ENCODE data around the gene ARHGEF25.

Gene ARHGEF25

GRCh38 chr12:57609781-57610553 is 1.3 kb upstream of the ARHGEF25 start:
- no peak overlapping the region for H3K4me3 ChIP-seq (replicated peaks; ENCODE audit: low read depth, low read length)
- no peak for DNase-seq (ENCODE audit: low read depth)
- no peak for TF ChIP-seq CTCF (IDR thresholded peaks at IDR 0.05; ENCODE audit: low read length, missing control alignments)

GRCh38 chr12:57610554-57611107 is 604 bp upstream of the ARHGEF25 start:
- peak overlapping the region; percentile 65 for H3K4me3 ChIP-seq (replicated peaks; ENCODE audit: low read depth, low read length)
- no peak for DNase-seq (ENCODE audit: low read depth)
- TF ChIP-seq CTCF (IDR thresholded peaks at IDR 0.05; ENCODE audit: low read length, missing control alignments) = no peak

- H3K4me3 ChIP-seq (replicated peaks; ENCODE audit: low read depth, low read length) = peak overlapping the region; percentile 65
- DNase-seq (ENCODE audit: low read depth) = no peak
- TF ChIP-seq CTCF (IDR thresholded peaks at IDR 0.05; ENCODE audit: low read length, missing control alignments) = no peak
Measured at GRCh38 chr12:57611827-57612710, 834 bp downstream of the ARHGEF25 start.

- TF ChIP-seq CTCF (IDR thresholded peaks at IDR 0.05; ENCODE audit: low read length, missing control alignments) = no peak
- no peak overlapping the region for H3K4me3 ChIP-seq (replicated peaks; ENCODE audit: low read depth, low read length)
Measured at GRCh38 chr12:57612711-57613426, 1.6 kb downstream of the ARHGEF25 start.

GRCh38 chr12:57613427-57614109 is 2.3 kb downstream of the ARHGEF25 start:
- TF ChIP-seq CTCF (IDR thresholded peaks at IDR 0.05; ENCODE audit: low read length, missing control alignments) = no peak
- DNase-seq (ENCODE audit: low read depth) = no peak
- H3K4me3 ChIP-seq (replicated peaks; ENCODE audit: low read depth, low read length) = no peak overlapping the region

More at GRCh38 chr12:57612711-57613426, 1.6 kb downstream of the ARHGEF25 start:
- DNase-seq (ENCODE audit: low read depth) = no peak

All from fibroblast of pulmonary artery (primary cell).